Fibroblast of pulmonary artery (primary cell): ENCODE results near the gene RECQL.

Experiments used
- DNase-seq: peaks from one replicate; pipeline ENCODE4 v3.0.0-alpha.2; 2010; ENCODE audit warnings: low read depth
- H3K4me3 ChIP-seq: replicated peaks from 2 replicates; pipeline ENCODE4 v1.5.1; 2011; ENCODE audit warnings: low read depth, mild to moderate bottlenecking, control low read depth, low read length, moderate library complexity
- CTCF ChIP-seq: IDR thresholded peaks from 2 replicates; pipeline ENCODE4 v1.5.1; 2011; ENCODE audit warnings: mild to moderate bottlenecking, control low read depth, low read length, inconsistent platforms; ENCODE audit errors: missing control alignments

Gene RECQL

GRCh38 chr12:21541773-21542172, 40.3 kb upstream of the RECQL start:
- no peak overlapping the region for H3K4me3 ChIP-seq
- no peak for DNase-seq
- TF ChIP-seq CTCF: no peak

- no peak overlapping the region for H3K4me3 ChIP-seq
- TF ChIP-seq CTCF: no peak
- DNase-seq: no peak
Measured at GRCh38 chr12:21539797-21540196, 38.4 kb upstream of the RECQL start.

- DNase-seq: no peak
- H3K4me3 ChIP-seq: no peak overlapping the region
- TF ChIP-seq CTCF: no peak
Measured at GRCh38 chr12:21538061-21538653, 36.7 kb upstream of the RECQL start.

GRCh38 chr12:21529456-21529855, 28.0 kb upstream of the RECQL start:
- DNase-seq: no peak
- no peak overlapping the region for H3K4me3 ChIP-seq
- TF ChIP-seq CTCF: no peak

GRCh38 chr12:21528953-21529352, 27.5 kb upstream of the RECQL start:
- peak; percentile 8 for DNase-seq
- H3K4me3 ChIP-seq: no peak overlapping the region
- no peak for TF ChIP-seq CTCF

- DNase-seq: peak; percentile 41
- TF ChIP-seq CTCF: no peak
- peak overlapping the region; percentile 63 for H3K4me3 ChIP-seq
Measured at GRCh38 chr12:21527451-21528180, 26.2 kb upstream of the RECQL start.
